C4-2B (cell line): ENCODE results near the gene LDLRAP1.

Source experiments
- H3K27ac ChIP-seq: fragments of 450-650 bp; 2 replicates; pipeline ENCODE4 v1.5.1; 2017
- CTCF ChIP-seq: fragments of 450-650 bp; conservative IDR thresholded peaks from 2 replicates; pipeline ENCODE4 v1.5.1; 2017; ENCODE audit warnings: mild to moderate bottlenecking
- ZFX ChIP-seq: fragments of 450-650 bp; IDR thresholded peaks from 2 replicates; pipeline ENCODE4 v1.6.1; 2017

The LDLRAP1 gene

GRCh38 chr1:25560001-25560400 lies 16.6 kb downstream of the LDLRAP1 start:
- TF ChIP-seq CTCF, result no peak
- no peak for TF ChIP-seq ZFX
- H3K27ac ChIP-seq, result no peak overlapping the region

- no peak overlapping the region for H3K27ac ChIP-seq
- TF ChIP-seq ZFX (no peak), CTCF (no peak)
Observed at GRCh38 chr1:25560788-25561187, 17.4 kb downstream of the LDLRAP1 start.

- H3K27ac ChIP-seq, result no peak overlapping the region
- TF ChIP-seq ZFX (no peak), CTCF (no peak)
Observed at GRCh38 chr1:25561421-25562100, 18.2 kb downstream of the LDLRAP1 start.

- TF ChIP-seq CTCF (no peak), ZFX (no peak)
- no peak overlapping the region for H3K27ac ChIP-seq
Observed at GRCh38 chr1:25562101-25562927, 18.9 kb downstream of the LDLRAP1 start.

GRCh38 chr1:25562928-25563283 lies 19.5 kb downstream of the LDLRAP1 start:
- TF ChIP-seq ZFX (no peak), CTCF (no peak)
- no peak overlapping the region for H3K27ac ChIP-seq

- TF ChIP-seq ZFX (no peak), CTCF (no peak)
Observed at GRCh38 chr1:25563330-25564215, 20.2 kb downstream of the LDLRAP1 start.

More at GRCh38 chr1:25563330-25564215, 20.2 kb downstream of the LDLRAP1 start:
- H3K27ac ChIP-seq, result no peak overlapping the region
